NCI-H2171 treated with DMSO at 0.1 percent for 48 hours (cell line): ENCODE results near the gene MKX.

Source experiments
- DNase-seq: peaks from one replicate; lab custom pipeline; 2025; lab: John Stamatoyannopoulos, UW

The MKX gene

DNA sequence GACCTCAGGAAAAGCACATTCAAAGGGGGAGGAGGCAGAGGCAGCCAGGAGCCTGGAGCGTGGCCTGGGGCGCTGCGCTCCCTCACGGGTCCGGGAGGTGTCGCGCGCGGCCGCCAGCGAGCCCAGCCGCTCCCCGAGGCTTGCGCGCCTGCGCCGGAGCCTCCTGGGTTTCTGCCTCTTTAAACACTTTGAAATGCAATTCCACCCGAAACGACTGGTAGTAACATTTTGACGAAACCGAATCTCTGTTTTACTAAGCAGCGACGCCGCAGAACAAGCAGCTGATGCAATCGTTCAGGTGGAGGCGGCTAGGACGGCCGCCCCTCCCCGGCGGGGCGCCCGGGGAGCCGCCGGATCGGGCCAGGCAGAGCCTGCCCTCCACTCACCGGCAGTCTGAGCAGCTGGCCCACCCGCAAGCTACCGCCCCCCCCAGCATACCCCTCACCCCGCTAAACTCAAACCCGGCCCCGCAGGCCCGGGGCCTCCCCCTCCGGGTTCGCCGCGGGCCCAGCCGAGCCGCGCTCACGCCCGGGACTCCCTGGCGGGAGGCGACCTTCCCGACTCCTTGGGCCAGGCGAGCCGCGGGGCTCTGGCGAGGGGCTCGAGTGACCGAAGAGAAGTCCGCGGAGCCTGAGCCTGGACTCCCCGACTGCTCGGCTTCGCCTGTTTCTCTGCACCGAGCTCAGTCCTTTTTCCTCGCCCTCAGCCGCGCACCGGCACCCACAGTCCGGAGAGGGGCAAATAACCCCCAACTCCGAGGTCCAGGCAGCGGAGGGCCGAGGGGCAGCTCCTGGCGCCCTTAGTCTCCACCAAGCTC, 3.2 kb downstream of the MKX start:
- peak; percentile 51 for DNase-seq

DNA sequence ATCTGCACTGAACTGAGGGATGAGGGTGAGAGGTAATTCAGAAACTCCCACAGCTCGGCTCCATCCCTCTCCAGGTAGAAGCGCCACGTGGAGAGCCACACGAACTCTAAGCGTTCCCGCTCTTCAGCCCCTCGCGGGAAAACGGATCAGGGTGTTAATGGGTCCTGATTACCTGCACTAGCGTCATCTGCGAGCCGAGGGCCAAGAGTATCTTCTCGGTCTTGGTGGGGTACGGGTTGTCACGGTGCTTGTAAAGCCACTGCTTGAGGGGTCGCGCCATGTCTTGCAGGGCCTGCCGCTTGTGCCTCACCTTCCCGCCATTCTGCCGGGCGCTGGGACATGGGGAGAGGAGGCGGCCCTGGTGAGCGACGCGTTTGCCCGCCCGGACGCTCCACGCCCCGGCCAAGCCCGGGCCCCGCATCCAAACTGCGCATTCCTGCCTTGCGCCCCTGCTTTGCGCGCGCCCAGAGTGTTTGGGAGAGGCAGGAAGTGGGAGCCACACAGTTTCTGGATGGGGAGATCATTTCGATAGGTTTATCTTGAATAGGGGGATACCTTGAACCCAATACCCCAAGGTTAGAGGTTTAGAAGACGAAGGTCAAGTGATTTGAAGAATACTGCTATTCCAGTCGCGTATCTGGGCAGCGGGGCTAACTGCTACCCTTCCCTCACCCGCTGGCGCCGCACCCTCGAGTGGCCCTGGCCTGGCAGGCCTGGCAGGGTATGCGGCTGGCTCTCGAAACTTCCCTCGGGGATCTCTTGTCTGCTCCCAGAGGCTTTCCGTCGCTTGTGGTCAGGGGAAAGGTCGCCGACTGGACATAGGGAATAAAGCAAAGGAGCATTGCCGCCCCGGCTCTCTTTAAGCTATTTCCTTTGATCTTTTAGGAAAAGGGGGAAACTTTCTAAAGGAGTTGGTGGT, 4.2 kb downstream of the MKX start:
- DNase-seq, result no peak

DNA sequence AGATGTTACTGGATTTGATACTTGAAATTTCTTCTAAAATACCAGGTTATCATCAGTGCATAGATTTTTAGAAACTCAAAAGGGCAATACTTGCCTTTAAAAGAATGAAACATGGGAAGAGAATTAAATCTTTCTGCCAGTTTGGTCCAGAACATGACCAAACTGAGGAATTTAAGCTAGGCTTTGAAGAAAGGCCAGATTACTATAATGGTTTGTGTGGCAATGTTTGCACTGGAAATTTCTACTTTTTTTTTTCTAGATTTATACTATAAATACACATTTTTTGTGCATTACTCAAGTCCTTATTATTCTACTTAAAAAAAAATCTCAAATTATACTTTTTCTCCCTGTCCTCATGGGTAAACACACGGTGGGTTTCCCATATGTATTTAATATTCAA, 9.2 kb downstream of the MKX start:
- DNase-seq, result no peak

DNA sequence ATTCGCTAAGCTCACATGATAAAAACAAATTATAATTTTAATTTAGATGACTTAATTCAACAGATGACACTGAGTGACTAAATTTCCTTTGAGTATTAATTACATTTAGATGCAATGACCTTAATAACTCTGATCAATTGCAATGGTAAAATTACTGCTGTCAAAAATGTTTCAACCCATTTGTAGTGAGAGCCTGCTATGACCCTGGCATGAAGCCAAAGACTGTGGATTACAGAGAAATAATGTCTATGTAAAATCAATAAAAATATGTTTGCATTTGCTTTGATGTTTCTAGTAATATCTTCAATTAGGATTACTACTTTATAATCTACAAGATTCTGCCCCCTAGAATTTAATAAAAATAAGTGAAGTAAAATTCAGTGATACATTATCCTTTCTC, 15.6 kb downstream of the MKX start:
- DNase-seq, result no peak

DNA sequence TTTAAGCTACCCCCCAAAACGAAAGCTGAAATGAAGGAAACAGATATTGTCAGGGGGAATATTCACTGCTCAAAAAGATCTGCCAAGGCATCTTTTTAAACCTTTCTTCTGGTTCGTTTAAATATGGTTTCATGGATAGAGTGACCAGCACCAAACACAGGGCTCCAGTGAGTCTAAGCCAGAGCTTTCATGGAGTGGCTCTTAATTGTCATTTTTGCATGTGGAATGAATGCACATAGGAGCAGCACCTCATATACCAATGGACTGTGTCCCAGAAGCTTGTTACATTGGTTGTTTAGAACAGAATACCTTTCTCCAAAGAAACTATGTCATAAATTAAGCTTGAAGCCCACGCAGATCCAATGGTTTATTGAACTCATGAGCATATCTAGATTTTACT, 17.3 kb downstream of the MKX start:
- no peak for DNase-seq

DNA sequence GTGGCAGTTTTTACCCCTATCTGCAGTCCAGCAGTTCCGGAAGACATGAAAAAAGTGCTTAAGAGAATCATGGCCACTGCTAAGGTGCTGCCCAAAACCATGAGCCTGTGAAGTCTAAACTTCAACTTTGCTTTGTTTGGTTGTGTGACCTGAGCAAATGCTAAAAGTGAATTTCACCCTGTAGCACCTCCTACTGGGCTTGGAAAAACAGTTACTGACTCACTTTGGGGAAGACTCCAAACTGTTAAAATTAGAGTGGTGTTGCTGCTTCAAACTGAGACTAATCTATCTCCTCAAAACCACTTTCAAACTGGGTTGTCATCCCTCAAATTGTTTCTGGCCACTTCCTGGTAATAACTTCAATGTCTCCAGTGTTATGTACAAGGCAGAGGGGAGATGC, 21.3 kb downstream of the MKX start:
- no peak for DNase-seq

DNA sequence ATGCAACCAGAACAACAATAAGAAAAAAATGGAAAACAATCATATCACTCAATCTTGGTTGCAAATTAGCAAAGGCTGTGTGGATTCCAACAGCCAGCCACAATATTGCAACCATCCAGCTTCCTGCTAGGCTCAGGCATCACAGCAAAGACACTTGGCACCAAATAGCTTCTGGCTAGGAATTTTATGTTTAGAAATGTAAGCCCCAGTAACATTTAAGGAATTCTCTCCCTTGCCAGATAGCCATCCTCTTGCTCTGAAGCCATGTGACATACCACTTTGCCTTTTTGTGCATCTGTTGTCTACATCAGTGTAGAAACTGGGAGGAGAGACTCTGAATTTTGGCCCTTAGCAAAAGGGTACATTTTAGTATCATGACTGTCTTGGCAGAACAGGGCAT, 22.2 kb downstream of the MKX start:
- no peak for DNase-seq

DNA sequence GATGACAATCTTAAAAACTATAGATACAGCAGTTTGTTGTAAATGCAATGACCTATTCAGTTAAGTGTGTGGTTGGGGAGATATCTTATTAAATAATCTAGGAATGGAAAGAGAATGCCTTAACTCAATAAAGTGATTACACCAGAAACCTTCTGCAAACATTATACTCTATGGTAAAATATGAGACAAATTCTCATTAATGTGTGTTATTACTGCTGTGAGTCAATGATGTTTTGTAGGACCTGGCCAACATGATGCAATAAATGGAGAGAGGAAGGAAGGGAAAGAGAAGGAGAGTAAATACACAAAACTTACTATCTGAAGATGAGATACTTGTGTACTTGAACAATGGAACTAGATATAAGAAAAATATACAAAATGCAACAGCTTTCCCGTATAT, 25.1 kb downstream of the MKX start:
- DNase-seq, result no peak

DNA sequence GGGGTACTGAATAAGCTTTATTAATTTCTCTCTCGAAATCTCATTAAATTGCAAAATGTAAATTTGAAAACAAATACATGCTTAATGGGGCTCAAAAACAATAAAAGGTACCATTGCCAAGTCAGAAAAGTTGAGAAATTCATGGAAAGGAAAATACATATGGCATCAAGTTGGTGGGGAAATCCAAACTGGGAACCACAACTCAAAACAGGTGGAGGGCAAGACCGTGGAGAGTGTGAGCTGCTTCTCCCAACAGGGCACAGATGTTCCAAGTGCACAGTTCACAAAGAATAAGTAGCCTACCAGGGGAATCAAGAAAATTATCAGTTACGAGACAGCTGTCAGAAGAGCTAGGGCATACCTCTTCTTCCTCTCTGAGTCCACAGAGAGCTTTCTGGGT, 26.6 kb downstream of the MKX start:
- no peak for DNase-seq

DNA sequence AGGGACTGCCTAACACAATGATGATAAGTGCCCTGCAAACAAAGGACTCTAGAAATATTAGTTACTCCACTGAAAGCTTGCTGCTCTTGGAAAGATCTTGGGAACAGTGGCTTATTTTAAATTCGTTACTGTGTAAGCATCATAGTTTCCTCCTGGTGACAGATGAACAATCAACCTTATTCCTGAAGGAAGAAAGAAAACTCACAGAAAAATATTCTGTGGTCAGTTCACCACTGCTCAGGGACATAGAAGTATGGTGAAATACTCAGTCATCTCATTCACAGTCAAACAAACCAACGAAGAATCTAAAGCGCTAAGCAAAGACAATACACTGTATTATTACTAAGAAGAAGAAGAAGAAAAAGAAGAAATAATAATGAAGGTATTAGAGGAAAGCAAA, 27.8 kb downstream of the MKX start:
- DNase-seq, result no peak

DNA sequence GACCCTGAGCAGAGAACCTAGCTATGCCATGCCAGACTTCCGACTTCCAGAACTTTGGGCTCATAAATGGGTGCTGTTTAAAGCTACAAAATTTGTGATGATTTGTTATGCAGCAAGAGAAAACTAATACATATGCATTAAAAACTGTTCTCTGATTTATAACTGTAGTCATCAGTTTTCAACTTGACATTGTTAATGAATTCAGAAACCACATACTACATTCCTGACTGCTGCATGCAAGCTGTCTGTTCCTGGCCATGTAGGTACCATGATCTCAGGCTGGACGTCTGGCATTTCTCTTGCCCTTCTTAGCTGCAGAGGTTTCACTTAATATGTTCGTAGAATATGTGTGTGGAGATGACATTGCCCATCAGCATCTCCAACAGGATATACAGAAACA, 28.4 kb downstream of the MKX start:
- DNase-seq, result no peak

DNA sequence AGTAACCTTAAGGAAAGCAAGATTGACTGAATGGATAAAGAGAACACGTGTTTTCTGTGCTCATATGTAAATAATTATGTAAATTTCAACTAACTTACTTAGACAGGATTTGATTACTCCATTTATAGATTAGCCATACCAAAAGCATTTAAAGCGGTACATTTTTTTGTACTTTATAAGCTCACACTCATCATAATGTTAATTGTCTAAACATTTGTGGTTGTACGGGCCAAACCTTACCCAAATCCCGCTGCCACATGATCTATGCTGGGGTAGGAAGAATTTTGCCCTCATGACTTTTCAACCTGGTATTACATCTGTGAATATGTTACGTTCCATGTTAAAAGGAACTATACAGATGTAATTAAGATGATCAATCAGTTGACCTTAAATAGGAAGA, 29.1 kb downstream of the MKX start:
- no peak for DNase-seq

DNA sequence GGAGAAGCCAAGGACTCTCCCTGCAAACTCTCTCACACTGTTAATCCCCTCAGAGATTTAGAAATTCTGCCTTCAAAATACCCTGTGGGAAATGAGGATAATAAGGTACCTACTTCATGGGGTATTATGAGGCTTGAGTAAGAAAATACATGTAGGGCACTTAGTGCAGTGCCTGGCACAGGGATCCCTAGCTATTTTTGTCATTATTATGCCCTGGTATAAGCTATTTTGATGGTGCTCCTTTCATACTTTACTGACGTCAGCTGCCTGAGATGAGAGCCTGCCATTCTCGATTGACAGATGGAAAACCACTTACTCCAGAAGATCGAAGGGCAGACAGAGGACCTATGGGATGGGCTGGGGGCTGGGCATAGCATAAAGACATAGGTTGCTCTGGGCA, 30.1 kb downstream of the MKX start:
- DNase-seq, result no peak

DNA sequence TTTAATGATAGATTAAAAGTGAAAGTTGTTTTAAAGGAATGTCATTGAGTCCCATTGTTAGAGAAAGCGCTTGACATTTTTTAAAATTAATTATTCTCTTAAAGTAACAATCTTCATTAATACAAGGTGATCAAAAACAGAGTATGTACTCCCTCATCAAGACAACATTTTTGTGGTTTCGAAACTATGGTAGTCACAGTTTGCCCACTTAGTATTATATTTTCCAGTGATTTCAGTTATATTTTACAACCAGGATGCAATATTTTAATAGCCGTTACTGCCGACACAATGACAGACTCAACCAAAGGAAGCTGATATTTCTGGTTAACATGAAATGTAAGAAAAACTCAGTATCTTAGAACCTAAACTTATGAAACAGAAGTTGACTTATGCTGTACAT, 31.3 kb downstream of the MKX start:
- no peak for DNase-seq

DNA sequence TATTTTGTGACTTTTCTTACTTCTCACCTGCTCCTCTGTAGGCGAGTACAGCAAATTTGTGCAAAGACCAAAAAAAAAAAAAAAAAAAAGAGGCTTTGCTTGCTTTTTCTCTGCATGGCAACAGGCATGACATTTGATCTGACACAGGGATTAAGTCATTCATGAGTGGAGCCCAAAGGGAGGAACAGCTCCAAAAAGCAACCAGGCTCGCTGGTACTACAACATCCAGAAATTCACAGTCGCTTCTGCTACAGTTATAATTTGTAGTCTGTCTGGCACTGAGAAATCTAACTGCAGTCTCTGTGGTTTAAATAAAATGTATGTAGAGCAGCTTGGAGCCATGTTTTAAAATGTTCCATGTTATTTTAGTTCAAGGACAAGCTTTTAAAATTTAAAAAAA, 31.7 kb downstream of the MKX start:
- DNase-seq, result peak; percentile 18

DNA sequence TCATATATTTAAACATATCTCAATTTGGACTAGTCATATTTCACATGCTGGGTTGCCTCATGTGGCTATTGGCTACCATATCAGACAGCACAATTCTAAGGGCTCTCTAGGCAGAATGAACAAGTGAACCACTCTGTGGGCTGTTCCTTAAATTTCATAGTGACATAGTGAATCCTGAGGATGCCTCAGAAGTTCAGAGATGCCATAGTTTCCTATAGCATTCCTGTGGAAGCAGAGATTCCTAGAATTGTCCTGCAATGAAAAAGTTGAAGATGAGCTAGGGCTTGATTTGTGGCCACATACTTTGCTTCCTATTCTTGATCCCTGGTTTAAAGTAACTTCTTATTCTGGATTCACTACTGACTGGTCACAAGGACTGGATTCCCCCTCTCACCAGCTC, 35.6 kb downstream of the MKX start:
- no peak for DNase-seq

DNA sequence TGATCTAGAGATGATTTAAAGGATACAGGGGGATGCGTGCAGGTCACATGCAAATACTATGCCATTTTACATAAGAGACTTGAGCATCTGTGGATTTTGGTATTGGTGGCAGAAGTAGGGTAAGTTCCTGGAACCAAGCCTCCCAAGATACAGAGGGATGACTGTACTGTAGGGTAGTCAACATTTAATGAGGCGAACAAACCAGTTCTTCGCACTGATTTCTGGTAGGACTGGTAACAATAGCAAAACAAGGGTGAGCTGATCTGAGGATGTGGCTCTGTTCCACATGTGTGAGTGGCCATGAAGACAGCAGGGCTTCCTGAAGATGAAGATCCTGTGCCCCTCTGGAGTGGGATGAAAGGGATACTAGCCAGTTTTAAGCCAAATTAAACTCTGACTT, 36.3 kb downstream of the MKX start:
- DNase-seq, result no peak

DNA sequence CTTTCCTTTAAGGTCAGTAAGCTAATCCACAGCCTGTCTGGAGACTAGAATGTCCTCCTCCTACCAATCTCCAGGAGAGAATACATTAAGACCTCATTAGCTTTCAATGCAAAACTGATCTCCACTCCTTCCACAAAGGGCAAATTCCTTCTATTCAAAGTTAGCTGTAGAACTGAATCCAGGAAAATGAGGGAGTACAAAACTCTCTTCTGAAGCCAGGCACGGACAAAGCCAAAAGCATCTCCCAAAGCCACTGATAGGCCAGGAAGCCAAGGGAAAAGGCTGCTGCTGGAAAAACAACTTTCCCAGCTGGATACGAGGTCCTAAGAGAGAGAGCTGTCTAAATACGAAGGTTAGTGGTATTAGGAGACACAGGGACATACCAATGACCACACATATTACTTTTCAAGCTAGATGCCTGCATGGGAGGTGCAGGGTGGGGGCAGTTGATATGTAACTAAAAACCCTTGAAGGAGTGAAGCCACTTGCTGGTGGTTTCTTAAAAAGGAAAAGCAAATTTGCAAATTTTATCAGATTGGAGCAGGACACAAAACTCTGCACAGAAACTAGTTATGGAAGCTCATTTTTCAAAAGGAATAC, 43.6 kb downstream of the MKX start:
- DNase-seq, result no peak

DNA sequence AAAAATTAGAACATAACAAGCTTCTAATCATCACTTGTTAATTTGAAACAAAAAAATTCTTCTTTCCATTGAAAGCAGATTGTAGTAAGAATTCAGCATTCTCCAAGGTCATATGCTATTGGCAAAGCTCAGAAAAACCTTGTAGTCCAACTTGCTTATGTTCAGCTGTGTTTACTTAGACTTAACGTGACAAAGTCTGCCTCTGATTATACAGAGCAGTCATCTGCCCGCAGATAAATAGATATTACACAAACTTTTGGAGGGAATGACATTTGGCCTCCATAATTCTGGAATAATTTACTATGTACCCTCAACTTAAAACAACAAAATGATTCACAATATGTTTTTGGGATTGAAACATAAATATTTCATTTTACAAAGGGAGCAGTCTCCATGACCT, 45.8 kb downstream of the MKX start:
- no peak for DNase-seq

DNA sequence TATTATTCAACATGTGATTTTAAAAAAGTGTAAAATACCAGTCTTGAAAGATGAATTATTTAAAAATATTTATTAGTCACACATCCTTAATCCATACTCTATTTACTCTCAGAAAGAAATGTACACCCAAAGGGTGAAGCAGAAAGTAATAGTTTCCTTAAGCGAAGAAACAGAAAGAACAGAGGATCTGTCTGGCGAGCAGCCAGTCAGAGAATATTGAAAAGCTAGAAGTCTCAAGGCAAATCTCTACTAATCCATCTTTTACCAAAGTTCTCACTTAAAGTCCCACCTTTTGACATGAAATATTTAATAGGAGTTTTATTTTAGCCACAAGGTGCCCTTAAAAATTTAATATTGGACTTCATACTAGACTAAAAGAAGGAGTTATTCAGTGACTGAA, 46.7 kb downstream of the MKX start:
- no peak for DNase-seq

DNA sequence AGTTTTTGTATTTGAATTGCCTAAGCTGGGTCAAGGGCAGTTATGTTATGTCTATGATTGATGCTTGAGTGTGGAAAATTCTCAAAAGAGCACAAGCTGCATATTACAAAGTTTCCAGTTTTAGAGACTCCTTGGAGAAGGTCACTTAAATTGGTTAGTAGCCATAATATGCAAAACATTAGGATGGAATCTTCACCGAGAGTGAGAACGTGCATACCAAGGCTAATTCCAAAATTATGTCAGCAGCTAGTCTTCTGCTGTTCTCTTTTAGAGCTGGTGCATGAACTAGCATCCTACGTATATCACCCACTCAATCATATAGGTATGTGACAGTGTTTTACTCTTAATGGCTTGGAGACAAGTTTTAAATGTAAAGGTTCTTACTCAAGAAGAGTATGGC, 49.2 kb downstream of the MKX start:
- no peak for DNase-seq

DNA sequence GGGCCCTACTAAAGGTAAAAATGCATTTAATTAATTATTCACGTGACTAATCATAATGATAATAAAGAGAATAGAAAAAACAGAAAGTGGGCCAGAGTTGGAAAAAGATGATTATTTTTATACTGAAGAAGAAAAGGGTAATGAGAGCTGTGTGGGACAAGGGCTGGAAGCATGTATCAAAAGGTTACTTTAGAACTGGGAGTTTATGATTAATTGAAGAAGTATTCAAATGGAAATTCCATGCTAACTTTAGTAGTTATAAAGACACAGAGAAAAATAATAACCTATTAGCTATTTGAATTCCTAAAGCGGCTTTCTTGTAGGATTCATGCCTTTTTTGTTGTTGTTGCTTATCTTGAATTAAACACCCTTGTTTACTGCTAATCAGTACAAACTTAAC, 49.9 kb downstream of the MKX start:
- no peak for DNase-seq

DNA sequence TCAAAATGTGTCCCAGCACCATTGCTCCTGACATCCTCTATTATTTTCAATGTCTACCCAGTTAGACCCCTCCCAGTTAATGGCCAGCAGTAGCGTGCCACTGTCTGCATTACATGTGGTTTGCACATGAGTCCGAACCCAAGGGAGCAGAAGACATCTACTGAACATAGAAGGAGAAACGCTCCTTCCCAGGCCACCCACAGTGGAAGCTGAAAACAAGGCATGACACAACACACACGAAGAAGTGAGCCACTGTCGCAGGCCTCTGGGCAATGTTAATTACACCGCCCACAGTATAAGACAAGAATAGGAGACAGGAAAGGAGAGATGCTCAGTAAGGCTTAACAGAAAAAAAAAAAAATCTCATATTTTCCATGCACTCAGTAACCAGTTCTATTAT, 50.5 kb downstream of the MKX start:
- no peak for DNase-seq
